SK-N-MC (cell line): ENCODE results near the gene MMP11.

ENCODE experiments used
- EZH2 ChIP-seq: fragments of 200-600 bp; sonication (generic); IDR thresholded peaks from one replicate; pipeline ENCODE4 v1.6.1; 2017; ENCODE audit warnings: antibody characterized with exemption
- FOXP2 ChIP-seq: optimal IDR thresholded peaks from 2 replicates; pipeline ENCODE3; 2011; ENCODE audit warnings: mild to moderate bottlenecking, moderate library complexity; ENCODE audit not compliant: insufficient read depth; ENCODE audit errors: extremely low read length, control extremely low read depth
- POLR2AphosphoS5 ChIP-seq: IDR thresholded peaks from 2 replicates; pipeline ENCODE4 v1.6.1; 2012; ENCODE audit warnings: mild to moderate bottlenecking, low read depth, low read length, borderline replicate concordance

GRCh38 chr22:23781511-23782183 is 9.0 kb downstream of the MMP11 start:
- TF ChIP-seq FOXP2 (no peak), EZH2 (no peak), POLR2AphosphoS5 (no peak)
